Body of pancreas (tissue), 4 donors: ENCODE data around the gene CREB5. TPM values are rescaled to one million over a fixed set of nuclear protein-coding genes. Genes with fewer than 3 reads are reported as not detected.
A peak's percentile ranks its signal among the peaks of the same experiment; 100 is the strongest.

Experiments used
- ATAC-seq: fragments of 150-250 bp; one replicate; pipeline ENCODE4 v1.9.1; 2016
- DNase-seq, 4 donors: peaks; one replicate each; pipeline ENCODE4 v3.0.0-alpha.2; 2019
- H3K27ac ChIP-seq, 4 donors: fragments of 200-600 bp; sonication (generic); 1 replicate in 3 of 4; 2 replicates in 1 of 4; pipeline versions ENCODE4 v1.5.1 to v1.6.1; 2016 to 2019; ENCODE audit warnings: mild to moderate bottlenecking in 1 of 4, mixed read lengths in 1 of 4, moderate library complexity in 1 of 4
- H3K27me3 ChIP-seq, 2 donors: fragments of 200-600 bp; sonication (generic); one replicate each; pipeline ENCODE4 v1.6.0; 2016; ENCODE audit warnings: mild to moderate bottlenecking in 1 of 2
- H3K36me3 ChIP-seq, 2 donors: fragments of 200-600 bp; sonication (generic); replicated peaks in 1 of 2; 2 replicates each; pipeline ENCODE4 v1.5.1; 2016; ENCODE audit warnings: low read depth in 2 of 2; ENCODE audit not compliant: insufficient read depth in 1 of 2
- H3K4me1 ChIP-seq: fragments of 200-600 bp; sonication (generic); one replicate; pipeline ENCODE4 v1.6.0; 2016
- H3K4me3 ChIP-seq, 2 donors: fragments of 200-600 bp; sonication (generic); 1 replicate in 1 of 2; 2 replicates in 1 of 2; pipeline ENCODE4 v1.5.1; 2016 to 2019
- H3K9me3 ChIP-seq, 3 donors: fragments of 200-600 bp; sonication (generic); 1 replicate in 2 of 3; 2 replicates in 1 of 3; pipeline ENCODE4 v1.5.1; 2016
- CTCF ChIP-seq, 7 experiments: fragments of 450-650 bp in 4 of 7; fragments of 200-600 bp in 3 of 7; sonication (generic) in 3 of 7; IDR thresholded peaks; one replicate each; pipeline ENCODE4 v1.5.1; 2016 to 2019; ENCODE audit warnings: antibody characterized with exemption in 7 of 7
- POLR2A ChIP-seq, 3 donors: fragments of 450-650 bp; IDR thresholded peaks; one replicate each; pipeline ENCODE4 v1.6.1; 2016; ENCODE audit warnings: antibody characterized with exemption in 3 of 3, mild to moderate bottlenecking in 2 of 3
- WGBS, 2 donors: methylation state at CpG; one replicate each; pipeline ENCODE4 v1.1.5; 2017; 5-methylcytosine and 5-hydroxymethylcytosine counted together
- intact Hi-C: fragments of 100-400 bp; cut with DNase I; formaldehyde crosslinking; loops from one replicate; pipeline ENCODE4 v1.15.1; 2023
- total RNA-seq, 2 donors: library from RNA; depleted of rRNA; stranded (reverse); fragments of >200 nt; gene quantifications; one replicate each; pipeline ENCODE4 v1.1.0, GENCODE V29; 2016

CREB5 gene
- total RNA-seq, 2 donors from 2014 or later: 10.4 to 25.7 TPM

GRCh38 chr7:28729727-28730126 is 317.4 kb downstream of the CREB5 start:
- TF ChIP-seq POLR2A (IDR thresholded peaks at IDR 0.05): no peak
- TF ChIP-seq CTCF (IDR thresholded peaks at IDR 0.05): no peak
- Histone ChIP-seq H3K4me1 (no peaks in the 10 kb centered on the region), H3K9me3 (no peaks in the 10 kb centered on the region), H3K36me3 (no peaks in the 10 kb centered on the region), H3K27ac (no peak overlapping the region), H3K4me3 (no peak overlapping the region), H3K27me3 (no peaks in the 10 kb centered on the region)
- ATAC-seq (no peak), DNase-seq (no peak)
- WGBS, 2 donors: 58 to 75% methylated on average over 3 of the region's 3 CpGs
- intact Hi-C loops: no loop called here

- no peak for ATAC-seq
- WGBS, 2 donors: 51 to 53% methylated on average over 5 of the region's 5 CpGs
- intact Hi-C loops: no loop called here
- Histone ChIP-seq H3K36me3 (no peaks in the 10 kb centered on the region), H3K27me3 (no peaks in the 10 kb centered on the region), H3K27ac (no peak overlapping the region), H3K4me3 (no peak overlapping the region), H3K9me3 (no peaks in the 10 kb centered on the region), H3K4me1 (no peaks in the 10 kb centered on the region)
- TF ChIP-seq CTCF (IDR thresholded peaks at IDR 0.05): no peak
- no peak for TF ChIP-seq POLR2A (IDR thresholded peaks at IDR 0.05)
- no peak for DNase-seq
Observed at GRCh38 chr7:28731092-28731658, 318.9 kb downstream of the CREB5 start.

GRCh38 chr7:28732071-28732869 is 320.0 kb downstream of the CREB5 start:
- TF ChIP-seq CTCF (IDR thresholded peaks at IDR 0.05): no peak
- no peak for TF ChIP-seq POLR2A (IDR thresholded peaks at IDR 0.05)
- H3K9me3 ChIP-seq: no peaks in the 10 kb centered on the region
- no peaks in the 10 kb centered on the region for H3K4me1 ChIP-seq
- intact Hi-C loops: no loop called here
- ATAC-seq (no peak), DNase-seq (peak in 2 of 4 donors; percentile 15 to 18)
- H3K4me3 ChIP-seq: no peak overlapping the region
- 64 to 66% methylated on average over 11 of the region's 11 CpGs for WGBS, 2 donors
- no peak overlapping the region for H3K27ac ChIP-seq
- no peaks in the 10 kb centered on the region for H3K27me3 ChIP-seq
- no peaks in the 10 kb centered on the region for H3K36me3 ChIP-seq

GRCh38 chr7:28733035-28733434 is 320.7 kb downstream of the CREB5 start:
- Histone ChIP-seq H3K36me3 (no peaks in the 10 kb centered on the region), H3K27ac (no peak overlapping the region), H3K4me1 (peaks cover 1% of the 10 kb centered on the region), H3K4me3 (no peak overlapping the region), H3K27me3 (no peaks in the 10 kb centered on the region), H3K9me3 (no peaks in the 10 kb centered on the region)
- intact Hi-C loops: no loop called here
- ATAC-seq (no peak), DNase-seq (no peak)
- no peak for TF ChIP-seq CTCF (IDR thresholded peaks at IDR 0.05)
- WGBS, 2 donors: 52 to 66% methylated on average over 2 of the region's 2 CpGs
